GM19328 (cell line): Measurements from ENCODE around the gene GORAB.

Experiments used
- ATAC-seq: cut with Tn5 transposase; IDR thresholded peaks from one replicate; pipeline ENCODE4 v1.9.1; 2021; ENCODE audit warnings: mild to moderate bottlenecking, moderate library complexity; ENCODE audit not compliant: unreplicated experiment

The GORAB gene

GRCh38 chr1:170537798-170538503 is 6.0 kb downstream of the GORAB start:
- no peak for ATAC-seq

DNA sequence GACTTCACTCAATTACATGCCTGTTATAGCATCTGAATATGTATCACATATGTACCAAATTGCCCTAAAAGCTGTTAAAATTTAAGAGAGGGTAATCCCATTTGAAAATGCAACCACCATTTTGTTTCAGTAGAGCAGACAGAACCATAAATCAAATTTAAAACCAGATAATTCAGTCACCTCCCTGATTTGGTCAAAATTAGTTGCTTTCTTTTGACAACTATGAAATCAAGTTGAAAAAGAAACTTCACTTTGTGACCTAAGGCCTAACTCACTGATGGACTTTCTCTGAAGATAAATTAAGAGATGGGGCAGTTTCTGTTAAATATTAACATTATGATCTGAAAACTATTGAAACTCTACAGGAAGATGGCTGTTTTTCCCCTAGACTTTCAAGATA is 6.7 kb downstream of the GORAB start:
- ATAC-seq: no peak

DNA sequence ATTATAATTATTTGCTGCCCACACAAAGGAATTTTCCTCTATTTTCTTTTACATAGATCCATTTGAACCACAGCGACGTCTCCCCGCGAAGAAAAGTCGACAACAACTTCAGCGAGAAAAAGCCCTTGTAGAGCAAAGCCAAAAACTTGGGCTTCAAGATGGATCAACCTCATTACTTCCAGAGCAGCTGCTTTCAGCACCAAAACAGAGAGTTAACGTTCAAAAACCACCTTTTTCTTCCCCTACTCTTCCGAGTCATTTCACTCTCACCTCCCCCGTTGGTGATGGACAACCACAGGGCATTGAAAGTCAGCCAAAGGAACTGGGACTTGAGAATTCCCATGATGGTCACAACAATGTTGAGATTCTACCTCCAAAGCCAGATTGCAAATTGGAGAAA is 7.2 kb downstream of the GORAB start:
- ATAC-seq: no peak

DNA sequence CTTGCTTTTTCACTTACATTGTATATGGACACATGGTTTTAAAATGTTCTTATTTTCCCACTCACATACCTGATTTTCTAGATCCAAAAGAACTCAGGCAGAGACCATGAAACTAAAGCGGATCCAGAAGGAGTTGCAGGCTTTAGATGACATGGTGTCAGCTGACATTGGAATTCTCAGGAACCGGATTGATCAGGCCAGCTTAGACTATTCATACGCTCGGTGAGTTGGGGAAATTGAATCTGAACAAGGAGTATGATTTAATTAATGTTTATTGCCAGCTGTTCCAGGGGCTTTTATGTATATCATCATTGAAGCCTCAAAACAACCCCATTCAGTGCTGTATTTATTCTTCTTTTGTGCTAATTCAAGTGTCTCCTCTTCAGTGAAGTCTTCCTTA is 12.7 kb downstream of the GORAB start:
- no peak for ATAC-seq

GRCh38 chr1:170545476-170545875 is 13.5 kb downstream of the GORAB start:
- ATAC-seq: no peak

GRCh38 chr1:170547255-170547654 is 15.3 kb downstream of the GORAB start:
- ATAC-seq: no peak

DNA sequence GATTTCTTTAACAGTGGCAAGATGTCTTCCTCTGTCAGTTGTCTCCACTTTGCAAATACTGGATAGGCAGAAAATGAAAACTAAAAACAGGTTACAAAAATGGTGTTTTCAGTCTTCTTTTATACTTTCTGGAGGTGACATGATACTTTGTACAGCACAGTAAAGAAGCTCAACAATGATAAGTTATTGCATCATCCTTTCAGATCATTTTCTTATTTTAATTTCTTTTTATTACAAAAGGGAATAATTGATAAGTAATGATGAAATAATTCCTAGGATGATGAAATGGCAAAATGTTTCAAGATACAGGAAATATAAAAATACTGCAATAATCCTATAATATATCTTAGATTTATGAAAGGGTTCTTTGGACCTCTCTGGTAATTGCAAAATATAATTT is 16.5 kb downstream of the GORAB start:
- no peak for ATAC-seq

DNA sequence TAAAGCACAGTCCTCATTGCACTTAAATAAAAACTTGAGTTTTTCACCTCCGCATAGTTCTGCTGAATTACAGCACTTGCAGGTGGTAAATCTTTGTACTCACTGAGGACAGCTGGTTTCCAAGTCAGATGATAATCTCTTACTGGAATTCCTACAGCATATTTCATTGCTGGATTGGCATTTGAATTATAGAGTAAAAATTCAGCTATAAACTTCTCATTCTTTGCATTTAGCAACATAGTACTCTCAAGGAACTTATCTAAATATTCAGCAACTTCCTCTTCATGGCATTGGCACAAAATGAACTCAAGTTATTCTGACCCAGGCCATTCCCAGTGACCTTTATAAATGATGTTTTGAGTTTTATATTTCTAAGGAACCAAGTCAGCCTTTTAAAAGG is 23.4 kb downstream of the GORAB start:
- ATAC-seq: no peak

DNA sequence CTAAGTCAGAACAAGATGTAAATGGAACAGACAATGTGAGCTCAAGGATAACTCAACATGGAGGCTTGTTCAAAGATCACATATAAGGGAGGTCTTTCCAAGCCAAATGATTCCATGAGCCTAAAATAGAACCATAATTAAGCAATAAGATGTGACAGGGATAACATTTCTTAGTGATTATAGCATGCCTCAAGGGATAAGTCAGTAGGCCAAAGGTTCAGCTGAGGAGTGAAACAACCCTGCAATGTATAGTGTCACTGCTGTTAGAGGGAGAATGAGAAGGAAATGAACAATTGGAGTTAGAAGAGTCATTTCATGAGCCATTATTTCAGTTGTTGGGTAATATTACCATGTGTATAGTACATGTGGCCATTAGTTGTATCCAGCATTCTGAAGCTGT is 25.0 kb downstream of the GORAB start:
- ATAC-seq: no peak

- no peak for ATAC-seq
These were observed 26.8 kb downstream of the GORAB start for GRCh38 chr1:170558731-170559130.

DNA sequence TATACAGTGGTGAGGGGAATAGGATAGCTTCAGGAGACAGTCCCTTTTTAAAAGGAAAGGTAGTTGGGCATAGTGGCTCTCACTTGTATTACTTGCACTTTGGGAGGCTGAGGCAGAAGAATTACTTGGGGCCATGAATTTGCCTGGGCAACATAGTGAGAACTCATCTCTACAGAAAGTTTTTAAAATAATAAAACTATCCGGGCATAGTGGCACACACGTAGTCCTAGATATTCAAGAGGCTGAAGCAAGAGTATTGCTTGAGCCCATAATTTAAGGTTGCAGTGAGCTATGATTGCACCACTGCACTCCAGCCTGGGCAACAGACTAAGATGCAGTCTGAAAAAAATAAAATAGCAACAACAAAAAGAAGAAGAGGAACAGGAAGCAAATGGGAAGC is 27.2 kb downstream of the GORAB start:
- ATAC-seq: no peak

GRCh38 chr1:170560681-170561285 is 28.8 kb downstream of the GORAB start:
- ATAC-seq: no peak

GRCh38 chr1:170562646-170563338 is 30.8 kb downstream of the GORAB start:
- ATAC-seq: no peak

DNA sequence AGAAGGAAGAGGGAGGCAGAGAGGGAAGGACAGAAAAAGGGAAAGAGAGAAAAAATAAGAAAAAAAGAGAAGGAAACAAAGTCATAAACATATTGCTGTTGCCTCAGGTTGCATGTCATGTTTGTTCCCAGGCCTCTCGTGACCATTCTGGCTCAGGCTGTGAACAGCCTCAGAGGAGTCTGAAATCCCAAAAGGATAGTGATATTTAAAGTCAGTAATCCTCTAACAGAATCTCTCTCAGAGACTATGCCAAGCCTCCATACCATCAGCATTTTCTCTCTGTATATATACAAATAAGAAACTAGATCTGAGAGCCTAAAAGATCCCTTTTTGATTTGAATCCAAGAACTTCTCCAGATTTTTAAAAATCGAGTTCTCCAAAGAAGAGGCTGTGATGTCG is 35.2 kb downstream of the GORAB start:
- ATAC-seq: no peak

DNA sequence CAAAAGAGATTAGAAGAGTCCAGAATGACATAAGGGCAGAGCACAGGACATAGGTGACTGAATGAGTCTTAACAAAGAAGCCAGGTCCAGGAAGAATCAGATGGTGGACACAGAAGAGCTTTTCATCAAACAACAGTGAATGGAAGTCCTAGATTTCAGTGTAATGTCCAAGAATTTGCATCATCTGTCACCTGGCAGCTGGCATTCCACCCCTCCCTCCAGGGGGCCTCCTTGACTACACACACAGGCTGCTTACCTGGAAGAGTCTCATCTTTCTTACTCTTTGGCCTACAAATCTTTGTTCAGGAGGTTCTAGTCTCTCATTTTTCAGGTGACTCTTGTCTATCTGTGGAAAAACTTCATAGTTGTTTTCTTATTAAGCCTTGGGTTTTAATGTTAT is 36.2 kb downstream of the GORAB start:
- no peak for ATAC-seq

- ATAC-seq: no peak
These were observed 45.0 kb downstream of the GORAB start for GRCh38 chr1:170576980-170577379.

- ATAC-seq: no peak
These were observed 46.4 kb downstream of the GORAB start for GRCh38 chr1:170578359-170578758.

- no peak for ATAC-seq
These were observed 48.9 kb downstream of the GORAB start for GRCh38 chr1:170580636-170581440.

GRCh38 chr1:170583186-170583585 is 51.2 kb downstream of the GORAB start:
- no peak for ATAC-seq

DNA sequence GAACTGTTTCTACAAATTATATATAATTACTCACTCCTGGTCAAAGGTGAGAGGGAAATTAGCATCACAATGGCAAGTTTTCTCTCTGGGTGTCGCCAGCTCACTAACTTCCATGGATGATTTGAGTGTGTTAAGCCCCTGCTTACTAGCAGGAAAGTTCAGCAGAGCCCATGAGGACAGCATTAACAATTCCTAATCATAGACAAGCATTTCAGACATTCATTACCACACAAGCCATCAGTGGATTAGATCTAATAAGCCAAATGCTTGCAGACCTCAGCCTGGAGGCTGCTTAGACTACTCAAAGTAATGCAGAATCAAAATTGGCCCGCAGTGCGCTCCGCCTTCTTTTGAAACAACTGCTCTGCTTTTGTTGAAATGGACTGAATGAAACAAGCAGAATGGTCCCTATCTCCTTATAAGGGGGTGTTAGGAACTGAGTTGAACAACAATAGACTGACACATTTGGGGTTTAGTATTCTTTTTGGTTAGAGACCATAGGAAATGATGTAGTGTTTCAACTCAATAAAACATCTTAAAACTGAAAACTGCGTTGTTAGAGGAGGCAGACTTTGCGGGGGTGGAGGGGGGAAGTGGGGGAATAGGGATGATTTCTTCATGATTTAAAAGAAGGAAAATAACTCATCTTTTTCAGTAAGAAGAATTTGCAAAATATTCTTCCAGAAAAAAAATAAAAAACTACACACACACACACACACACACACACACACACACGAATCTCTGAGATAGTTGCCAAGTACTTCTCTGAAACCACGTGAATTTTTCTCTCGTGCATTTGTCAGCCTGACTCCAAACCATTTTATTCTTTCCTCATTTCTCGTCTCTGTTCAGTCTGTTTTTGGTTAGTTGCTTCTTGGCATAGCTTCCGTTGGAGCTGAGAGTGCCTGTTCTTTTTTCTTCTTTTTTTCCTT is 54.6 kb downstream of the GORAB start:
- ATAC-seq: no peak

GRCh38 chr1:170587253-170587593 is 55.3 kb downstream of the GORAB start:
- ATAC-seq: no peak
